Fibroblast of skin of back (primary cell): ENCODE measurements around the gene FBXO28.
"Not testable (repeated sequence)": the region's sequence is repeated elsewhere in the genome, so short reads cannot be mapped to it uniquely, and the experiment has no call there.

ENCODE experiments used
- DNase-seq: peaks from one replicate; pipeline ENCODE4 v3.0.0-alpha.2; 2013

The FBXO28 gene

DNA sequence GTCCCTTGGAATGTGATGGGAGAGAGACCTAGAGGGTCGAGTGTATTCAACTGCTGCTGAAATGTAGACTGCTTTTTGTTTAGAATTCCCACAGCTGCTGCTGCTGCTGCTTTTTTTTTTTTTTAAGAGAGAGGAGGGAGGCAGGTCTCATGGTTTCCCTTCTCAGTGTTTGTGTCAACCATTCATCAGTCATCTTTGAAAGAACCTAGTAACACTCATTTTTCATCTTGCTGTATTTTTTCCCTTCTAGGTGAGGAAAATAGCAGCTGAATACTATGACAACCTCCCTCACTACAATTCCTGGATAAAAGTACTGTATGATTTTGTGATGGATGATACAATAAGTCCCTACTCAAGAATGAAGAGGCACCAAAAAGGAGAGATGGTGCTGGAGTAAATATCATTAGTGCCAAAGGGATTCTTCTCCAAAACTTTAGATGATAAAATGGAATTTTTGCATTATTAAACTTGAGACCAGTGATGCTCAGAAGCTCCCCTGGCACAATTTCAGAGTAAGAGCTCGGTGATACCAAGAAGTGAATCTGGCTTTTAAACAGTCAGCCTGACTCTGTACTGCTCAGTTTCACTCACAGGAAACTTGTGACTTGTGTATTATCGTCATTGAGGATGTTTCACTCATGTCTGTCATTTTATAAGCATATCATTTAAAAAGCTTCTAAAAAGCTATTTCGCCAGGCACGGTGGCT, 78.3 kb downstream of the FBXO28 start:
- DNase-seq = no peak

DNA sequence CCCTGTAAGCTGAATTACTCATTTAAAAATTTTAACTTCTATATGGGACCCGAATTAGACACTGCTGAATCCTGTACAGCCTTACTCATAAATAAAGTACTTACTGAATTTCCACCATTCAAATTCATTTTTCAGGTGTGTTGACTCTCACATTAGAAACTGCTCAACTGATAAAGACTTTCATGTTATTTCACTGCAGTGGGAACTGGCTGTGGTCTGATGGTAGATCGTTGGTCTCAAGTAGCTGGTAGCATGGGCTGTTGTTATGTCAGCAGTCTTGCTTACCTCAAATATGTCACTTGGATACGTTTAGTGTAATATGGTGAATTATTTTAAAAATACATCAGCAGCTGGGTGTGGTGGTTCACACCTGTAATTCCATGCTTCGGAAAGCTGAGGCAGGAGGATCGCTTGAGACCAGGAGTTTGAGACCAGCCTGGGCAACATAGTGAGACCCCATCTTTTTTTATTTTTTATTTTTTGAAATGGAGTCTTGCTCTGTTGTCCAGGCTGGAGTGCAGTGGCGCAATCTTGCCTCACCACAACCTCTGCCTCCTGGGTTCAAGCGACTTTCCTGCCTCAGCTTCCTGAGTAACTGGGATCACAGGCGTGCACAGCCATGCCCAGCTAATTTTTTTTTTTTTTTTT, 79.5 kb downstream of the FBXO28 start:
- DNase-seq = no peak

DNA sequence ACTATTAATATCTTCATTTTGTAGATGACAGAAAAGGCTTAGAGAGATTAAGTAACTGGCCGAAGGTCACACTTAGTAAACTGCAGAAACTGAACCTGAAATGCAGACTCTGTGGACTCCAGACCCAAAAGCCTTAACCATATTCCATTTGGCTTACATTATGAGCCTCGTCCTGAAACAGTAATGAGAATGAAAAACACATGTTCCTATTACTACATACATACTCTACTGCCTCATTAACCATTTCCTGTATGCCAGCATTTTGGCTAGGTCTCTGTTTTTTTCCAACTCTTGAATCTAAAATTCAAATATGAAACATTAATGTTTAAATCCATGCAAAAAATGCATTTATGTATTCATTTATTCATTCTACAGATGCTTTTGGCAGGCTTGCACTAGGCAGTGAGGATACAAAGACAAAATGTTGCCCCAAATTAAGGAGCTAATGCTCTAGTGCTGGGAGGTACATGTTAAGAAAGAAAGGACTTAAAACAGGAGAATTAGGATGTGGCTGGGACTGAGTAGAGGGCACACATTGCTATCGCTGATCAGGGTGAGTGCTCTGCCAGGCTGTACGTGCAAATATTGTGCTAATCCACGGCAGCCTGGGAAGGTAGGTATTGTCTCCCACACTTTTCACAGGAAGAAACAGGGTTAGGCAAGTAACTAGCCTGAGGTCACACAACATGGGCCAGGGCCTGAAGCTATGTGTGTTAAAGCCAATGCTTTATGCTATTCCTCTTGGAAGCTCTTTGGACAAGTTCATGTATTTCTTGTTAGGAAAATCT, 83.1 kb downstream of the FBXO28 start:
- DNase-seq = no peak

DNA sequence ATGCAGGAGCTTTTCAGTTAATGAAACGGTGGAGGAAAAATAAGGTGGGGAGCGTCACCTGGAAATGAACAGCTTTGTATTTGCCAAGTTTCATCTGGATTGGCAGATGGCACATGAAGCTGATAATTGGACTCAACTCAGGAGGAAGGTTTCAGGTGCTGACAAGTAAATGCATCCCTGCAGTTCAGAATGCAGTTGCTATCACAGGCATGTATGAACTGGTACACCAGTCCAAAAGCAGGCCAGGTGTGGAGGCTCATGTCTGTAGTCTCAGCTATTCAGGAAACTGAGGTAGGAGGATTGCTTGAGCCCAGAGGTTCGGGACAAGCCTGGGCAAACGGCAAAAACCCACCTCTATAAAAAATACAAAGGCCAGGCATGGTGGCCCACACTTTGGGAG, 84.7 kb downstream of the FBXO28 start:
- DNase-seq = no peak

DNA sequence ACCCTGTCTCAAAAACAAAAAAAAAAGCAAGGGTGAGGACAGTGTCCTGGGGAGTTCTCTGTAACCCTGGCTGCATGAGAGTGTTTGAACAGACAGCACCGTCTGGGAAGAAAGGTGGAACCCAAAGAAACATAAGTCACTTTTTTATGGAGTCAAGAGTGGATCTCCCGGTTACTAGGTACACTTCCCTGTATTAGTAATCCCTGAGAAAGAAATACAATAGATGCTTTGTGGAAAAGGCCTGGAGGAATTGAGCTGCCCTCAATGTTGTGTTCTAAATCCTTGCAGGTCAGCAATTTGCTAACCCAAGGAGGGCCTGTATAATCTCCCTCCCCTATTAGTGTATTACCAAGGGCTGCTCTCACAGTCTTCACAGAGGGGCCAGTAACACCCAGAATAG, 85.8 kb downstream of the FBXO28 start:
- no peak for DNase-seq

DNA sequence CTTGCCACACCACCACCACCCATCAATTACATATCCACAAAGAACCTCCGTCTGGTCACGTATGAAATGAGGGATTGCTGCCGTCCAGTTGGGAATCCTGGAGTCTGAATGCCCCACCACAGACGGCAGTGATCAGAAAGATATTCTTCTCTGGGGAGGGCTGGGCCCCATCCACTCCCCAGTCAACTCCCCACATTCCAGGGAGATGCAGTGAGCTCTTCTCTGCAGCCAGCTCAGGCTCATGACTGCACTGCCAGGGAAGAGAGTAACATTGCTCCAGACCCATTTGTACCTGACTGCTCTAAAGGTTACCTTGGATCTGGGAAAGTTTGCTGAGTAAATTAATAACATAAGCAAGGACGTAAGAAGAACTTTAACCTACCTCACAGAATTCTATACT, 87.5 kb downstream of the FBXO28 start:
- no peak for DNase-seq

DNA sequence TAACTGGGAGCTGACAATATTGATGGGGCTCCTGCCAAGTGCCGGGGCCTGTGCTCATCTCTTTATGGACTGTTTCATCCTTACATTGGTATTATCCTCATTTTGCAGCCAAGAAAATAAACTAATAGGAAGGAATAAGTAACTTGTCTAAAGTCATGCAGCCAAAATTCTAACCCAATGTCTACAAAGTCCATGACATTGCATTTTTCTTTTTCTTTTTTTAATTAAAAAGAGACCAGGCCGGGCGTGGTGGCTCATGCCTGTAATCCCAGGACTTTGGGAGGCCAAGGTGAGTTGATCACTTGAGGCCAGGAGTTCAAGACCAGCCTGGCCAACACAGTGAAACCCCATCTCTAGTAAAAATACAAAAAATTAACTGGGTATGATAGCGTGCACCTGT, 87.9 kb downstream of the FBXO28 start:
- no peak for DNase-seq

DNA sequence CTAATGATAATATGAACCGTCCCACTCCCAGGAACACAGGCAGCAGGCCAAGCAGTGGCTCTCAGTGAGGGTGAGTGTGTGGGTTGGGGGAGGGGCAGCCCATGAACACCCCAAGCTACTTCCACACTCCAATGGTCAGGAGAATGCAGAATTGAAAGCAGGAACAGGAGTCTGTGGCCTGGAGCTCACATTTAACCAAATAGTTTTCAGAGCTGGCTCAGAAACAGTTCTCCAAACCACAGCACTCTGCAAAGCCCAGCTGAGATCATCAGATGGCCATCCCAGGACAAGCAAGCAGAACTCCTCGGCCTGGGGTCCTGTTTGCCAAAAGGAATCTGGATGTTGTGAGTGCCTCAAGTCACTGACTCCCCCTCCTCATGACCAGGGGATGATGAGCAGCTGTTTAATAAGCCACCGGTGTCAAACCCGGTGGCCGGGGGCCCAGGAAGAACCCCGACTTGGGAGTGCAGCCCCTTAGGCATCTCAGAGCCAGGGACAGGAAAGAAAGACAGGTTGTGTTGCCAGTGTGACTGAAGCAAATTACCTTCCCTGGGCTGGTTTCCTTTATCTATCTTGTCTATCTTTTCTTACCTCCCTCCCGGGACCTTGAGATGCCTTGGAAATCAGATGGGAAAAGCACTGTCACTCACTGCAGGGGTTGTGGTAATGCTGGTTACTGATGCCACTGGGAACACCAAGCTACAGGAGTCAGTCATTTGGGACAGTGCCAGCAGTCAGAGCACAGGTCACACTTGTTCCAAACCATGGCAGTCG, 89.5 kb downstream of the FBXO28 start:
- DNase-seq = peak; percentile 56

DNA sequence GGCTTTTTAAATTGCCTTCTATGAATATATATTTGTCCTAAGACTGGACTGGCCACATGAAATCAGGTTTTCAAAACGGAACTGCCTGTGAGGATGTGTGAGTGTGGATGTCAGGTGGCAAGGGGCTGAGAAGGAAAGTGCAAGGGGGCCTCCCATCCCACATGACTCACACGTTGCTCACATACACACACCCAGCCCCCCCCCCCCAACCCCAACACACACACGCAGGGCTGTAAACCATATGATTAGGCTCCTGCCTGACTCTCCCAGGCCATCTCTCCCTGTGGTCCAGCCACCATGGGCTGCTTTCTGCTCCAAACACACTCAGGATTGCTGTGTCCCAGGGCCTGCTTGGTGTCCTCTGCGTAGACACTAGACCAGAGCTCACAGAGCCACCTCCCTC, 91.5 kb downstream of the FBXO28 start:
- peak; percentile 82 for DNase-seq

DNA sequence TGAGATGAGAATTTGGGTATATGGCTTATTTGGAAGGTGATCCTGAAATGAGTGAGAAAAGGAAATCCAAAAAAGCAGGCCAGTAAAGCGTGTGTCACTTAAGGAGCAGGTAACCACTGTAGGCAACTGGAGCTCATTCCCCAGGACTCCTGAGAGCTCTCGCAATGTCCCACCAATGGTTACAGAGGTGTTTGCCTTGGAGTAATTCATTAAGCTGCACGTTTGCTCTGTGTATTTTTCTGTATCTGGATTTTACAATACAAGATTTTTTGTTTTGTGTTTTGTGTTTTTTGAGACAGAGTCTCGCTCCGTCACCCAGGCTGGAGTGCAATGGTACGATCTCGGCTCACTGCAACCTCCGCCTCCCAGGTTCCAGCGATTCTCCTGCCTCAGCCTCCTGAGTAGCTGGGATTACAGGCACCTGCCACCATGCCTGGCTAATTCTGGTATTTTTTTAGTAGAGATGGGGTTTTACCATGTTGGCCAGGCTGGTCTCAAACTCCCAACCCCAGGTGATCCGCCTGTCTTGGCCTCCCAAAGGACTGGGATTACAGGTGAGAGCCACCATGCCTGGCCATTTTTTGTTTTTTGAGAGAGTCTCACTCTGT, 92.1 kb downstream of the FBXO28 start:
- DNase-seq = not testable (repeated sequence)

DNA sequence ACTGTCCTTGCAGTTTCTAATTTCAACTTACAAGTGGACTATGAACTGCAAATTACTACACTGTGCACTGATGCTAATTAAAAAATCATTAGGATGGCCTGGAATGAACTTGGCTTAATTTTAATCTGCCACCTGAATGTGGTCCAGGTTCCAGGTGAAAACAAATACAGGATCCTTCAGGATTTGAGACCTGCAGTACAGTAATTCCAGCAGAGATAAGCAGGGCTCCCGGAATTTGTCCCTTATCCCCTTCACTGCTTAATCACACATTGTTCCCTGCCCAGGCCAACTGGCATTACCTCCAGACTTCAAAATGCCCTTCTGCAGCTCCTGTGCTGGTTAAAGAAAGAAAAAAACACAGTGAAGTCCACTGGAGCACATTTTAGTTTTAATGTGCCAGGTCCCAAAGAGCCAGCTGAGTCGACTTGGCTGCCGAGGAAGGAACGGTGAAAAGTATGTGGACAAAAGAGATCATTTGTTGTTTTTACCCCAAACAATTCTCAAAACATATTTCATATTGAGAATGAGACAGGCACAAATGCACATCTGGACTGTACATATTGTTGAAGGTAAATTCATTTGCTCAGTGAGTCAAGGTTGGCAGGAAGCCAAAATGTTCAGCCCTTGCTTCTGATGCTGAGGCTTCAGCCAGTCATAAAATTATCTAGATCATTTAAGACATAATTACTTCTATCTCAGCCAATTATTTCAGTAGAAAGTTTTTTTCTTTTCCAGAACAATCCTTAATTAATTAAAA, 97.5 kb downstream of the FBXO28 start:
- DNase-seq = peak; percentile 68
